Mammary epithelial cell (primary cell): ENCODE measurements around the gene MED8.

Experiments used
- EZH2 ChIP-seq: IDR thresholded peaks from 2 replicates; pipeline ENCODE4 v1.6.1; 2012; ENCODE audit warnings: low read length, inconsistent platforms, borderline replicate concordance
- TF ChIP-seq, protein P1 (sequence below), 2 donors: IDR thresholded peaks in 1 of 2; conservative IDR thresholded peaks in 1 of 2; 2 replicates each; pipeline ENCODE4 v1.5.1; 2011 to 2012; ENCODE audit warnings: inconsistent platforms in 2 of 2, low read length in 2 of 2, mild to moderate bottlenecking in 2 of 2, control low read depth in 1 of 2, low read depth in 1 of 2; ENCODE audit not compliant: insufficient read depth in 1 of 2; ENCODE audit errors: extremely low read depth in 1 of 2

DNA sequence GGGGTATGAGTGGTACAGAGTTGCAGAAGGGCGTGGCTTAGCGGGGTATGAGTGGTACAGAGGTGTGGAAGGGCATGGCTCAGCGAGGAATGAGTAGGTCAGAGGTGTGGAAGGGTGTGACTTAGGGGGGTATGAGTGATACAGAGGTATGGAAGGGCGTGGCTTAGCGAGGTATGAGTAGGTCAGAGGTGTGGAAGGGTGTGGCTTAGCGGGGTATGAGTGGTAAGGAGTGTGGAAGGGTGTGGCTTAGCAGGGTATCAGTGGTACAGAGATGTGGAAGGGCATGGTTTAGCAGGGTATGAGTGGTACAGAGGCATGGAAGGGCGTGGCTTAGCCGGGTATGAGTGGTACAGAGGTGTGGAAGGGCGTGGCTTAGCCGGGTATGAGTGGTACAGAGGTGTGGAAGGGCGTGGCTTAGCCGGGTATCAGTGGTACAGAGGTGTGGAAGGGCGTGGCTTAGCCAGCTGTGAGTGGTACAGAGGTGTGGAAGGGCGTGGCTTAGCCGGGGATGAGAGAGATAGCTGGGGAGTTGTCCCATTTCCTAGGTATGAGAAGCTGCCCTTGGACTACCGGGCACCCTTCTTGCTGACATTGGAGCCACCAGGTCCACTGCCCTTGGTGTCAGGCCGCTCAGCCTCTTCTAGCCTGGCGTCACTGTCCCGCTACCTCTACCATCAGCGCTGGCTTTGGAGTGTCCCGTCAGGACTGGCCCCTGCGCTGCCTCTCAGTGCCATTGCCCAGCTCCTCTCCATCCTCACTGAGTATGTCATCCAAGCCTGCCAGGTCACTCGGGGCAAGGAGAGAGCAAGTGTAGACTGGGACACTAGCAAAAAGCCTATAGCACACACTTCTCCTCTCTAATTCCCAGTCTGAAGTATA, 34.3 kb upstream of the MED8 start:
- TF ChIP-seq, protein P1, sequence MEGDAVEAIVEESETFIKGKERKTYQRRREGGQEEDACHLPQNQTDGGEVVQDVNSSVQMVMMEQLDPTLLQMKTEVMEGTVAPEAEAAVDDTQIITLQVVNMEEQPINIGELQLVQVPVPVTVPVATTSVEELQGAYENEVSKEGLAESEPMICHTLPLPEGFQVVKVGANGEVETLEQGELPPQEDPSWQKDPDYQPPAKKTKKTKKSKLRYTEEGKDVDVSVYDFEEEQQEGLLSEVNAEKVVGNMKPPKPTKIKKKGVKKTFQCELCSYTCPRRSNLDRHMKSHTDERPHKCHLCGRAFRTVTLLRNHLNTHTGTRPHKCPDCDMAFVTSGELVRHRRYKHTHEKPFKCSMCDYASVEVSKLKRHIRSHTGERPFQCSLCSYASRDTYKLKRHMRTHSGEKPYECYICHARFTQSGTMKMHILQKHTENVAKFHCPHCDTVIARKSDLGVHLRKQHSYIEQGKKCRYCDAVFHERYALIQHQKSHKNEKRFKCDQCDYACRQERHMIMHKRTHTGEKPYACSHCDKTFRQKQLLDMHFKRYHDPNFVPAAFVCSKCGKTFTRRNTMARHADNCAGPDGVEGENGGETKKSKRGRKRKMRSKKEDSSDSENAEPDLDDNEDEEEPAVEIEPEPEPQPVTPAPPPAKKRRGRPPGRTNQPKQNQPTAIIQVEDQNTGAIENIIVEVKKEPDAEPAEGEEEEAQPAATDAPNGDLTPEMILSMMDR (conservative IDR thresholded peaks at IDR 0.05 in 1 of 2, IDR thresholded peaks at IDR 0.05 in 1 of 2; ENCODE audit: extremely low read depth in 1 of 2, insufficient read depth in 1 of 2, low read depth in 1 of 2, low read length in 2 of 2) = no peak
- no peak for TF ChIP-seq EZH2
